PC-9 (cell line): ENCODE data around the gene RAB3C.

Source experiments
- EZH2 ChIP-seq: fragments of 200-600 bp; sonication (generic); IDR thresholded peaks from 2 replicates; pipeline ENCODE4 v1.8.0; 2017; ENCODE audit warnings: antibody characterized with exemption, low read depth
- TF ChIP-seq, protein P1 (sequence below): fragments of 200-600 bp; sonication (generic); conservative IDR thresholded peaks from 2 replicates; pipeline ENCODE4 v1.6.1; 2017; ENCODE audit warnings: mixed run types, antibody characterized with exemption, mild to moderate bottlenecking, moderate library complexity

- TF ChIP-seq, protein P1, sequence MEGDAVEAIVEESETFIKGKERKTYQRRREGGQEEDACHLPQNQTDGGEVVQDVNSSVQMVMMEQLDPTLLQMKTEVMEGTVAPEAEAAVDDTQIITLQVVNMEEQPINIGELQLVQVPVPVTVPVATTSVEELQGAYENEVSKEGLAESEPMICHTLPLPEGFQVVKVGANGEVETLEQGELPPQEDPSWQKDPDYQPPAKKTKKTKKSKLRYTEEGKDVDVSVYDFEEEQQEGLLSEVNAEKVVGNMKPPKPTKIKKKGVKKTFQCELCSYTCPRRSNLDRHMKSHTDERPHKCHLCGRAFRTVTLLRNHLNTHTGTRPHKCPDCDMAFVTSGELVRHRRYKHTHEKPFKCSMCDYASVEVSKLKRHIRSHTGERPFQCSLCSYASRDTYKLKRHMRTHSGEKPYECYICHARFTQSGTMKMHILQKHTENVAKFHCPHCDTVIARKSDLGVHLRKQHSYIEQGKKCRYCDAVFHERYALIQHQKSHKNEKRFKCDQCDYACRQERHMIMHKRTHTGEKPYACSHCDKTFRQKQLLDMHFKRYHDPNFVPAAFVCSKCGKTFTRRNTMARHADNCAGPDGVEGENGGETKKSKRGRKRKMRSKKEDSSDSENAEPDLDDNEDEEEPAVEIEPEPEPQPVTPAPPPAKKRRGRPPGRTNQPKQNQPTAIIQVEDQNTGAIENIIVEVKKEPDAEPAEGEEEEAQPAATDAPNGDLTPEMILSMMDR: no peak
- no peak for TF ChIP-seq EZH2
Measured at GRCh38 chr5:58699762-58700118, 116.9 kb downstream of the RAB3C start.
